Neural cell (in vitro differentiated cells): ENCODE data around the gene RBM25. TPM values are rescaled to one million over a fixed set of nuclear protein-coding genes. Genes with fewer than 3 reads are reported as not detected.
"Not testable (repeated sequence)": the region's sequence is repeated elsewhere in the genome, so short reads cannot be mapped to it uniquely, and the experiment has no call there.

Source experiments
- H2AFZ ChIP-seq: fragments of 200-600, 300-800 bp; sonication (generic), shearing (Covaris generic); 2 replicates; pipeline ENCODE4 v1.6.0; 2014; ENCODE audit warnings: low read depth, mild to moderate bottlenecking, antibody characterized with exemption, low read length, moderate library complexity
- H3F3A ChIP-seq: fragments of 200-600 bp; shearing (Covaris generic); 2 replicates; pipeline ENCODE4 v1.6.1; 2016; ENCODE audit warnings: mild to moderate bottlenecking, moderate library complexity, mixed read lengths, antibody characterized with exemption, low read length; ENCODE audit not compliant: insufficient read depth, poor library complexity, severe bottlenecking
- H3K27ac ChIP-seq: fragments of 200-600, 300-800 bp; sonication (generic), shearing (Covaris generic); 2 replicates; pipeline ENCODE4 v1.5.1; 2014; ENCODE audit warnings: mild to moderate bottlenecking, low read length, moderate library complexity
- H3K27me3 ChIP-seq: fragments of 300-800, 200-600 bp; sonication (generic), shearing (Covaris generic); 2 replicates; pipeline ENCODE4 v1.6.0; 2014; ENCODE audit warnings: mild to moderate bottlenecking, low read depth, low read length, moderate library complexity; ENCODE audit not compliant: insufficient read depth
- H3K36me3 ChIP-seq: fragments of 300-800, 200-600 bp; sonication (generic), shearing (Covaris generic); 2 replicates; pipeline ENCODE4 v1.5.1; 2014; ENCODE audit warnings: mild to moderate bottlenecking, antibody characterized with exemption, low read length, moderate library complexity; ENCODE audit not compliant: insufficient read depth
- H3K4me2 ChIP-seq: fragments of 300-800, 200-600 bp; sonication (generic), shearing (Covaris generic); 2 replicates; pipeline ENCODE4 v1.6.0; 2014; ENCODE audit warnings: mild to moderate bottlenecking, low read length
- H3K4me3 ChIP-seq: fragments of 300-800, 200-600 bp; sonication (generic), shearing (Covaris generic); 2 replicates; pipeline ENCODE4 v1.5.1; 2014; ENCODE audit warnings: mild to moderate bottlenecking, low read length, moderate library complexity
- H3K79me2 ChIP-seq: fragments of 200-600 bp; shearing (Covaris generic); replicated peaks from 2 replicates; pipeline ENCODE4 v1.6.0; 2014; ENCODE audit warnings: mild to moderate bottlenecking, low read length, moderate library complexity; ENCODE audit not compliant: insufficient read depth
- H3K9ac ChIP-seq: fragments of 300-800, 200-600 bp; sonication (generic), shearing (Covaris generic); 2 replicates; pipeline ENCODE4 v1.6.1; 2016; ENCODE audit warnings: mild to moderate bottlenecking, low read length, mixed read lengths
- H3K9me2 ChIP-seq: fragments of 200-600 bp; shearing (Covaris generic); 2 replicates; pipeline ENCODE4 v1.6.1; 2016; ENCODE audit warnings: mild to moderate bottlenecking, low read length, mixed read lengths; ENCODE audit not compliant: insufficient read depth
- H3K9me3 ChIP-seq: fragments of 200-600, 300-800 bp; sonication (generic), shearing (Covaris generic); 2 replicates; pipeline ENCODE4 v1.6.1; 2016; ENCODE audit warnings: mild to moderate bottlenecking, mixed run types, low read length, moderate library complexity, mixed read lengths
- H4K20me1 ChIP-seq: fragments of 200-600 bp; shearing (Covaris generic); 2 replicates; pipeline ENCODE4 v1.6.1; 2016; ENCODE audit warnings: mild to moderate bottlenecking, mixed run types; ENCODE audit not compliant: insufficient read depth
- EP300 ChIP-seq: fragments of 450-650 bp; conservative IDR thresholded peaks from 2 replicates; pipeline ENCODE4 v1.6.1; 2014; ENCODE audit warnings: antibody characterized with exemption, mild to moderate bottlenecking, moderate library complexity; ENCODE audit not compliant: poor library complexity, severe bottlenecking
- EZH2 ChIP-seq: fragments of 200-600, 300-800 bp; shearing (Covaris generic), sonication (generic); IDR thresholded peaks from 2 replicates; pipeline ENCODE4 v1.6.1; 2014; ENCODE audit warnings: antibody characterized with exemption, low read length, borderline replicate concordance, mild to moderate bottlenecking; ENCODE audit not compliant: insufficient read depth, poor library complexity, severe bottlenecking
- MXI1 ChIP-seq: fragments of 450-650 bp; conservative IDR thresholded peaks from 2 replicates; pipeline ENCODE4 v1.6.1; 2014; ENCODE audit warnings: antibody characterized with exemption, mild to moderate bottlenecking; ENCODE audit not compliant: poor library complexity, severe bottlenecking
- POLR2AphosphoS5 ChIP-seq: IDR thresholded peaks from 2 replicates; pipeline ENCODE4 v1.6.1; 2012
- RAD21 ChIP-seq: fragments of 450-650 bp; conservative IDR thresholded peaks from 2 replicates; pipeline ENCODE4 v1.6.1; 2014; ENCODE audit warnings: antibody characterized with exemption, mild to moderate bottlenecking, moderate library complexity
- SMC3 ChIP-seq: fragments of 450-650 bp; conservative IDR thresholded peaks from 2 replicates; pipeline ENCODE4 v1.6.1; 2014; ENCODE audit warnings: antibody characterized with exemption, mild to moderate bottlenecking, moderate library complexity; ENCODE audit not compliant: poor library complexity
- TAF1 ChIP-seq: IDR thresholded peaks from 2 replicates; pipeline ENCODE4 v1.6.1; 2012; ENCODE audit warnings: low read depth
- polyA plus RNA-seq: library from polyadenylated mRNA; depleted of rRNA; stranded (reverse); fragments of >200 nt; gene quantifications from 2 replicates; pipeline ENCODE4 v1.2.3, GENCODE V29; 2014
- TF ChIP-seq, protein P1 (sequence below): IDR thresholded peaks from 2 replicates; pipeline ENCODE4 v1.6.1; 2012; ENCODE audit warnings: borderline replicate concordance
- TF ChIP-seq, protein P2 (sequence below): fragments of 450-650 bp; IDR thresholded peaks from 2 replicates; pipeline ENCODE4 v1.5.1; 2014; ENCODE audit warnings: antibody characterized with exemption, mild to moderate bottlenecking, moderate library complexity; ENCODE audit not compliant: poor library complexity, severe bottlenecking

The RBM25 gene
- polyA plus RNA-seq, 1 donor from 2014 or later, result 206 TPM

DNA sequence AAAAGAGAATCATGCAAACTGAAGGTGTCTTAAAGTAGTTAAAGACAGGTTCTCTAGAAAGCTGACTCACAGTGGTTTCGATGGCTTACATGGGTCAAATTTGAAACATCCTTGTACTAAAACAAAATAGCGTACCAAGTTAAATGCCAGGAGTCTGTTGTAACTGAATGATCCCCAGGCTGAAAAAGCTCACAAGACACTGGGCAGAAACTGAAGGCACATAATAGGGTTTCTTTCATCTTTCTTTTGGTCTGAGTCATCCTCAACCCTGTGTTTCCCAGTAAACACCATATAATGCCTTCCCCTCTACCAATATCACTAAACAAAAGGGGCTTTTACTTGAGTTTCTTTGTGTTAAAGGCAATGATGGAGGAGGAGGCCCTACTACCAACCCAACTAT is 44.2 kb upstream of the RBM25 start:
- H3K79me2 ChIP-seq, result peaks cover 9% of the 10 kb centered on the region
- TF ChIP-seq TAF1, result no peak
- TF ChIP-seq, protein P1, sequence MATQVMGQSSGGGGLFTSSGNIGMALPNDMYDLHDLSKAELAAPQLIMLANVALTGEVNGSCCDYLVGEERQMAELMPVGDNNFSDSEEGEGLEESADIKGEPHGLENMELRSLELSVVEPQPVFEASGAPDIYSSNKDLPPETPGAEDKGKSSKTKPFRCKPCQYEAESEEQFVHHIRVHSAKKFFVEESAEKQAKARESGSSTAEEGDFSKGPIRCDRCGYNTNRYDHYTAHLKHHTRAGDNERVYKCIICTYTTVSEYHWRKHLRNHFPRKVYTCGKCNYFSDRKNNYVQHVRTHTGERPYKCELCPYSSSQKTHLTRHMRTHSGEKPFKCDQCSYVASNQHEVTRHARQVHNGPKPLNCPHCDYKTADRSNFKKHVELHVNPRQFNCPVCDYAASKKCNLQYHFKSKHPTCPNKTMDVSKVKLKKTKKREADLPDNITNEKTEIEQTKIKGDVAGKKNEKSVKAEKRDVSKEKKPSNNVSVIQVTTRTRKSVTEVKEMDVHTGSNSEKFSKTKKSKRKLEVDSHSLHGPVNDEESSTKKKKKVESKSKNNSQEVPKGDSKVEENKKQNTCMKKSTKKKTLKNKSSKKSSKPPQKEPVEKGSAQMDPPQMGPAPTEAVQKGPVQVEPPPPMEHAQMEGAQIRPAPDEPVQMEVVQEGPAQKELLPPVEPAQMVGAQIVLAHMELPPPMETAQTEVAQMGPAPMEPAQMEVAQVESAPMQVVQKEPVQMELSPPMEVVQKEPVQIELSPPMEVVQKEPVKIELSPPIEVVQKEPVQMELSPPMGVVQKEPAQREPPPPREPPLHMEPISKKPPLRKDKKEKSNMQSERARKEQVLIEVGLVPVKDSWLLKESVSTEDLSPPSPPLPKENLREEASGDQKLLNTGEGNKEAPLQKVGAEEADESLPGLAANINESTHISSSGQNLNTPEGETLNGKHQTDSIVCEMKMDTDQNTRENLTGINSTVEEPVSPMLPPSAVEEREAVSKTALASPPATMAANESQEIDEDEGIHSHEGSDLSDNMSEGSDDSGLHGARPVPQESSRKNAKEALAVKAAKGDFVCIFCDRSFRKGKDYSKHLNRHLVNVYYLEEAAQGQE, result no peak
- TF ChIP-seq SMC3, result no peak
- TF ChIP-seq, protein P2, sequence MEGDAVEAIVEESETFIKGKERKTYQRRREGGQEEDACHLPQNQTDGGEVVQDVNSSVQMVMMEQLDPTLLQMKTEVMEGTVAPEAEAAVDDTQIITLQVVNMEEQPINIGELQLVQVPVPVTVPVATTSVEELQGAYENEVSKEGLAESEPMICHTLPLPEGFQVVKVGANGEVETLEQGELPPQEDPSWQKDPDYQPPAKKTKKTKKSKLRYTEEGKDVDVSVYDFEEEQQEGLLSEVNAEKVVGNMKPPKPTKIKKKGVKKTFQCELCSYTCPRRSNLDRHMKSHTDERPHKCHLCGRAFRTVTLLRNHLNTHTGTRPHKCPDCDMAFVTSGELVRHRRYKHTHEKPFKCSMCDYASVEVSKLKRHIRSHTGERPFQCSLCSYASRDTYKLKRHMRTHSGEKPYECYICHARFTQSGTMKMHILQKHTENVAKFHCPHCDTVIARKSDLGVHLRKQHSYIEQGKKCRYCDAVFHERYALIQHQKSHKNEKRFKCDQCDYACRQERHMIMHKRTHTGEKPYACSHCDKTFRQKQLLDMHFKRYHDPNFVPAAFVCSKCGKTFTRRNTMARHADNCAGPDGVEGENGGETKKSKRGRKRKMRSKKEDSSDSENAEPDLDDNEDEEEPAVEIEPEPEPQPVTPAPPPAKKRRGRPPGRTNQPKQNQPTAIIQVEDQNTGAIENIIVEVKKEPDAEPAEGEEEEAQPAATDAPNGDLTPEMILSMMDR, result no peak
- TF ChIP-seq EP300, result no peak
- TF ChIP-seq POLR2AphosphoS5, result no peak
- TF ChIP-seq RAD21, result no peak
- no peak for TF ChIP-seq EZH2
- TF ChIP-seq MXI1, result no peak
- no peak overlapping the region for H3K4me2 ChIP-seq
- H3K9me2 ChIP-seq, result no peaks in the 10 kb centered on the region
- H3K9me3 ChIP-seq, result no peaks in the 10 kb centered on the region
- no peak overlapping the region for H2AFZ ChIP-seq
- H3K27ac ChIP-seq, result no peak overlapping the region
- H3K27me3 ChIP-seq, result no peaks in the 10 kb centered on the region
- no peaks in the 10 kb centered on the region for H3K36me3 ChIP-seq
- no peak overlapping the region for H3K9ac ChIP-seq
- no peaks in the 10 kb centered on the region for H3F3A ChIP-seq
- H4K20me1 ChIP-seq, result no peaks in the 10 kb centered on the region
- H3K4me3 ChIP-seq, result no peak overlapping the region

DNA sequence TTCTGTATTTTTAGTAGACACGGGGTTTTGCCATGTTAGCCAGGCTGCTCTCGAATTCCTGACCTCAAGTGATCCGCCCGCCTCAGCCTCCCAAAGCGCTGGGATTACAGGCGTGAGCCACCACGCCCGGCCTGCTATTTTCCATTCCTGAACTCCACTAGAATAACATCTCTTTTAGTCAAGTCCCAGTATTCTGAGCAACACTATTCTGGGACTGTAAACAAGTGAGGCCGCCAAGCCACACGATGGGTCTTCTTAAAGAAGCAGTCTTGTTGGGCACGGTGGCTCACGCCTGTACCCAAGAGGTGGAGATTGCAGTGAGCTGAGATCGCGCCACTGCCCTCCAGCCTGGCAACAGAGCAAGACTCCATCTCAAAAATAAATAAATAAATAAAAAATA is 42.8 kb upstream of the RBM25 start:
- not testable (repeated sequence) for H3K9me2 ChIP-seq, H3K9me3 ChIP-seq, H3K79me2 ChIP-seq, H3K27ac ChIP-seq, H3K4me3 ChIP-seq, H3K27me3 ChIP-seq, H2AFZ ChIP-seq, H3K9ac ChIP-seq, H3F3A ChIP-seq, H3K36me3 ChIP-seq, H4K20me1 ChIP-seq, H3K4me2 ChIP-seq

DNA sequence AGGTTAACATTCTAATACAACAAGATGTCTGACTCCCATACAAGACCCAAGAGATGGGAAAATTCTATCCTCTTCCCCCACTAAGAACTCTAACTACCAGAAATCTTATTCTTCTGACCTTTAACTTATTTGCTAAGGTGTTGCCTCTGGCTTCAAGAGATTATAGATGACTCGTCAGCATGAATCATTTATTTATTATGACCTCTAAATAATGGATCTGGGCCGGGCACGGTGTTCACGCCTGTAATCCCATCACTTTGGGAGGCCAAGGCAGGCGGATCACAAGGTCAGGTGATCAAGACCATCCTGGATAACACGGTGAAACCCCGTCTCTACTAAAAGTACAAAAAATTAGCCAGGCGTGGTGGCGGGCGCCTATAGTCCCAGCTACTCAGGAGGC is 42.3 kb upstream of the RBM25 start:
- H3K9me2 ChIP-seq, H3K36me3 ChIP-seq, H3K27me3 ChIP-seq, H3K27ac ChIP-seq, H3K9me3 ChIP-seq, H3K4me2 ChIP-seq, H3K4me3 ChIP-seq, H2AFZ ChIP-seq, H3K9ac ChIP-seq, H4K20me1 ChIP-seq, H3F3A ChIP-seq: not testable (repeated sequence)
- peaks cover 11% of the 10 kb centered on the region for H3K79me2 ChIP-seq
